Measurements from ENCODE around the gene PHKB. TPM values are rescaled to one million over a fixed set of nuclear protein-coding genes. Genes with fewer than 3 reads are reported as not detected.

PHKB gene
- total and polyA plus RNA-seq, 2 donors from 2014 or later, result 48.3 to 80.5 TPM

- Histone ChIP-seq H3K27me3 (ENCODE audit: control insufficient read depth, insufficient read depth, low read length) (no peaks in the 10 kb centered on the region), H3K4me1 (ENCODE audit: control insufficient read depth in 2 of 3, insufficient read depth in 2 of 3, low read depth in 1 of 3, low read length in 3 of 3) (no peaks in the 10 kb centered on the region), H3K4me3 (ENCODE audit: low read length in 3 of 3) (no peak overlapping the region), H3K9ac (ENCODE audit: low read length in 3 of 3) (no peak overlapping the region), H3K27ac (ENCODE audit: low read depth in 2 of 2, low read length in 2 of 2) (no peak overlapping the region), H3K9me3 (ENCODE audit: control insufficient read depth in 2 of 3, insufficient read depth in 1 of 3, low read length in 3 of 3) (no peaks in the 10 kb centered on the region), H3K36me3 (ENCODE audit: control insufficient read depth in 2 of 3, insufficient read depth in 3 of 3, low read length in 3 of 3) (no peaks in the 10 kb centered on the region)
- no peak for TF ChIP-seq CTCF (IDR thresholded peaks at IDR 0.05; ENCODE audit: borderline replicate concordance, extremely low read depth, insufficient read depth)
- DNase-seq, result no peak
- no peak for FAIRE-seq
- intact Hi-C loops (cut with DNase I), result no loop called here
Observed at GRCh38 chr16:47715442-47716083, 254.4 kb downstream of the PHKB start.

GRCh38 chr16:47716571-47716970 is 255.4 kb downstream of the PHKB start:
- Histone ChIP-seq H3K9me3 (ENCODE audit: control insufficient read depth in 2 of 3, insufficient read depth in 1 of 3, low read length in 3 of 3) (no peaks in the 10 kb centered on the region), H3K27ac (ENCODE audit: low read depth in 2 of 2, low read length in 2 of 2) (no peak overlapping the region), H3K27me3 (ENCODE audit: control insufficient read depth, insufficient read depth, low read length) (no peaks in the 10 kb centered on the region), H3K4me1 (ENCODE audit: control insufficient read depth in 2 of 3, insufficient read depth in 2 of 3, low read depth in 1 of 3, low read length in 3 of 3) (no peaks in the 10 kb centered on the region), H3K4me3 (ENCODE audit: low read length in 3 of 3) (no peak overlapping the region), H3K36me3 (ENCODE audit: control insufficient read depth in 2 of 3, insufficient read depth in 3 of 3, low read length in 3 of 3) (no peaks in the 10 kb centered on the region), H3K9ac (ENCODE audit: low read length in 3 of 3) (no peak overlapping the region)
- DNase-seq (no peak), FAIRE-seq (no peak)
- TF ChIP-seq CTCF (IDR thresholded peaks at IDR 0.05; ENCODE audit: borderline replicate concordance, extremely low read depth, insufficient read depth), result no peak
- intact Hi-C loops (cut with DNase I), result no loop called here

- Histone ChIP-seq H3K4me1 (ENCODE audit: control insufficient read depth in 2 of 3, insufficient read depth in 2 of 3, low read depth in 1 of 3, low read length in 3 of 3) (no peaks in the 10 kb centered on the region), H3K9me3 (ENCODE audit: control insufficient read depth in 2 of 3, insufficient read depth in 1 of 3, low read length in 3 of 3) (no peaks in the 10 kb centered on the region), H3K36me3 (ENCODE audit: control insufficient read depth in 2 of 3, insufficient read depth in 3 of 3, low read length in 3 of 3) (no peaks in the 10 kb centered on the region), H3K4me3 (ENCODE audit: low read length in 3 of 3) (no peak overlapping the region), H3K27me3 (ENCODE audit: control insufficient read depth, insufficient read depth, low read length) (no peaks in the 10 kb centered on the region), H3K27ac (ENCODE audit: low read depth in 2 of 2, low read length in 2 of 2) (no peak overlapping the region), H3K9ac (ENCODE audit: low read length in 3 of 3) (no peak overlapping the region)
- FAIRE-seq (no peak), DNase-seq (no peak)
- TF ChIP-seq CTCF (IDR thresholded peaks at IDR 0.05; ENCODE audit: borderline replicate concordance, extremely low read depth, insufficient read depth), result no peak
- intact Hi-C loops (cut with DNase I), result no loop called here
Observed at GRCh38 chr16:47719713-47720112, 258.6 kb downstream of the PHKB start.

Data from kidney (tissue), 14 donors.